Esophagus squamous epithelium (tissue), 4 donors: ENCODE measurements around the gene PLXNC1.

ENCODE experiments used
- POLR2A ChIP-seq, 4 donors: fragments of 450-650 bp; IDR thresholded peaks; one replicate each; pipeline ENCODE4 v1.6.1; 2017; ENCODE audit warnings: antibody characterized with exemption in 4 of 4, mild to moderate bottlenecking in 4 of 4, moderate library complexity in 3 of 4
- TF ChIP-seq, protein P1 (sequence below), 6 experiments: fragments of 450-650 bp in 4 of 6; fragments of 200-600 bp in 2 of 6; sonication (generic) in 2 of 6; IDR thresholded peaks; one replicate each; pipeline ENCODE4 v1.5.1; 2016 to 2019; ENCODE audit warnings: antibody characterized with exemption in 6 of 6, mild to moderate bottlenecking in 4 of 6, moderate library complexity in 4 of 6

DNA sequence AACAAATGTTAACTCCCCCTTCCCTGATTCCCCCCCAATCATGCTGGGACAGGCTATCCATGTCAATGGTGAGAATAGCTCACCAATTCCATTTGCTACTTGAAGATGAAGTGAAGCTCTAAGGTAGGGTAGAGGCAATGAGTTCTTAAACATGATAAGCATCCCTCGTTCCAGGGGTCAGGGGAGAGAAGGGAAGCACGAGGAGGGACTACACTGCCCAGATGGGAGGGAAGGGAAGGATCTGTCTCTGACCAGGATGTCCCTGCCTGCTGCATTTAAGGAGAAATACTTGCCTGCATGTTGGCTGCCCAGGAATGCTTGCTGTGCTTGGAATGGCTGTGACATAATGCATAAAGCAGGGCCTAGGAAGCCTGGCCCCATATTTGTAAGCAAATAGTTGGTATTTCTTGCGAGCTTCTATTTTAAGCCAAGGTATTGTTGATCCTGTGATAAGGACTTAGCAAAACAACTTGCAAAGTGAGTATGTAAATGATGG, 156.2 kb downstream of the PLXNC1 start:
- TF ChIP-seq, protein P1, sequence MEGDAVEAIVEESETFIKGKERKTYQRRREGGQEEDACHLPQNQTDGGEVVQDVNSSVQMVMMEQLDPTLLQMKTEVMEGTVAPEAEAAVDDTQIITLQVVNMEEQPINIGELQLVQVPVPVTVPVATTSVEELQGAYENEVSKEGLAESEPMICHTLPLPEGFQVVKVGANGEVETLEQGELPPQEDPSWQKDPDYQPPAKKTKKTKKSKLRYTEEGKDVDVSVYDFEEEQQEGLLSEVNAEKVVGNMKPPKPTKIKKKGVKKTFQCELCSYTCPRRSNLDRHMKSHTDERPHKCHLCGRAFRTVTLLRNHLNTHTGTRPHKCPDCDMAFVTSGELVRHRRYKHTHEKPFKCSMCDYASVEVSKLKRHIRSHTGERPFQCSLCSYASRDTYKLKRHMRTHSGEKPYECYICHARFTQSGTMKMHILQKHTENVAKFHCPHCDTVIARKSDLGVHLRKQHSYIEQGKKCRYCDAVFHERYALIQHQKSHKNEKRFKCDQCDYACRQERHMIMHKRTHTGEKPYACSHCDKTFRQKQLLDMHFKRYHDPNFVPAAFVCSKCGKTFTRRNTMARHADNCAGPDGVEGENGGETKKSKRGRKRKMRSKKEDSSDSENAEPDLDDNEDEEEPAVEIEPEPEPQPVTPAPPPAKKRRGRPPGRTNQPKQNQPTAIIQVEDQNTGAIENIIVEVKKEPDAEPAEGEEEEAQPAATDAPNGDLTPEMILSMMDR (IDR thresholded peaks at IDR 0.05): no peak
- no peak for TF ChIP-seq POLR2A (IDR thresholded peaks at IDR 0.05)
